Nephron (organoid): ENCODE measurements around the gene SPATS1.
"Not testable (repeated sequence)": the region's sequence is repeated elsewhere in the genome, so short reads cannot be mapped to it uniquely, and the experiment has no call there.

Experiments used
- H3K27ac Mint-ChIP-seq, 3 experiments: 2 replicates each; pipeline ENCODE4 v1.8.0; 2020; ENCODE audit warnings: mixed read lengths in 3 of 3, mild to moderate bottlenecking in 2 of 3, moderate library complexity in 1 of 3
- H3K27me3 Mint-ChIP-seq: 2 replicates; pipeline ENCODE4 v1.8.0; 2021; ENCODE audit warnings: low read depth, mild to moderate bottlenecking, moderate library complexity, mixed read lengths
- H3K36me3 Mint-ChIP-seq: 2 replicates; pipeline ENCODE4 v1.8.0; 2020; ENCODE audit warnings: low read depth, mixed read lengths
- H3K4me1 Mint-ChIP-seq: 2 replicates; pipeline ENCODE4 v1.8.0; 2020; ENCODE audit warnings: mixed read lengths
- H3K4me3 Mint-ChIP-seq, 3 experiments: 2 replicates each; pipeline ENCODE4 v1.8.0; 2020; ENCODE audit warnings: mild to moderate bottlenecking in 3 of 3, mixed read lengths in 3 of 3, moderate library complexity in 2 of 3
- H3K9me3 Mint-ChIP-seq: 2 replicates; pipeline ENCODE4 v1.8.0; 2020; ENCODE audit warnings: mixed read lengths
- CTCF ChIP-seq, 3 experiments: fragments of 200-600 bp; sonication (generic); IDR thresholded peaks; one replicate each; pipeline ENCODE4 v1.5.0; 2021; ENCODE audit warnings: antibody characterized with exemption in 3 of 3; ENCODE audit not compliant: unreplicated experiment in 3 of 3

Gene SPATS1

GRCh38 chr6:44327760-44328159, 14.7 kb upstream of the SPATS1 start:
- Mint-ChIP-seq H3K4me1 (no peaks in the 10 kb centered on the region), H3K36me3 (no peaks in the 10 kb centered on the region), H3K4me3 (no peak overlapping the region), H3K27me3 (peaks cover 27% of the 10 kb centered on the region), H3K9me3 (no peaks in the 10 kb centered on the region), H3K27ac (no peak overlapping the region)
- TF ChIP-seq CTCF (IDR thresholded peaks at IDR 0.05; ENCODE audit: unreplicated experiment in 3 of 3) = no peak

GRCh38 chr6:44328203-44328602, 14.2 kb upstream of the SPATS1 start:
- peaks cover 25% of the 10 kb centered on the region for H3K27me3 Mint-ChIP-seq
- not testable (repeated sequence) for H3K9me3 Mint-ChIP-seq, H3K36me3 Mint-ChIP-seq, H3K27ac Mint-ChIP-seq, H3K4me1 Mint-ChIP-seq, H3K4me3 Mint-ChIP-seq

GRCh38 chr6:44329858-44330257, 12.6 kb upstream of the SPATS1 start:
- H3K4me1 Mint-ChIP-seq = no peaks in the 10 kb centered on the region
- H3K27ac Mint-ChIP-seq = no peak overlapping the region
- H3K36me3 Mint-ChIP-seq = no peaks in the 10 kb centered on the region
- no peak overlapping the region for H3K4me3 Mint-ChIP-seq
- peaks cover 29% of the 10 kb centered on the region for H3K27me3 Mint-ChIP-seq
- TF ChIP-seq CTCF (IDR thresholded peaks at IDR 0.05; ENCODE audit: unreplicated experiment in 3 of 3) = no peak
- H3K9me3 Mint-ChIP-seq = no peaks in the 10 kb centered on the region

GRCh38 chr6:44332585-44332984, 9.9 kb upstream of the SPATS1 start:
- H3K9me3 Mint-ChIP-seq = no peaks in the 10 kb centered on the region
- H3K36me3 Mint-ChIP-seq = no peaks in the 10 kb centered on the region
- no peak overlapping the region for H3K4me3 Mint-ChIP-seq
- no peak overlapping the region for H3K27ac Mint-ChIP-seq
- H3K27me3 Mint-ChIP-seq = peaks cover 31% of the 10 kb centered on the region
- TF ChIP-seq CTCF (IDR thresholded peaks at IDR 0.05; ENCODE audit: unreplicated experiment in 3 of 3) = no peak
- no peaks in the 10 kb centered on the region for H3K4me1 Mint-ChIP-seq

DNA sequence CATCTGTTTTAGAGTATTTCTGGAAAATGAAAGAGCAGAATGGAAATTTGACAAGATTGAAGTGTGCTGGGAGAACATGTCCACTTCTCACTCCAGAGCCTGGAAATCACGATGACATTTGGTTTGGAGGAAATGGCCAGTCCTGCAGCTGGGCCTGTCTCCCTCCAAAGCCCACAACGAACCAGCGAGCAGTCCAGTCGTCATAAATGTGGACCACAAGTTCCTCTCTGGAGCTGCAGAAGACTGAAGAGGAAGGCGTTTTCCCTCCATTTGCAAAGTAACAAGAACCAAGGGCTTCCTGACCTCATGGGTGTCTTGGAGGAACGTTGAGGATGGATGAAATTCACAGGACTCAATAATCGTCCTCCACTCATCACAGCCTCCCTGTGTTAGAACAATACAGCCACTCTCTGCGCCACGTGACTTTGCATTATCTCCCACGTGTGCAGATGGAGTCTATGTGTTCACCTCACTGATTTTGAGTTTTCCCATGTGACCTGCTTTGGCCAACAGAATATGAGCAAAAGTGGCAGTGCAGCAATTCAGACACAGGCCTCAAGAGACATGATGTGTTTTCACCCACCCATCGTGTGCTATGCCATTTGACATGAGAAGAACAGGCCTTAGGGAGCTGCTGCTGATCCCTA, 9.1 kb upstream of the SPATS1 start:
- no peaks in the 10 kb centered on the region for H3K9me3 Mint-ChIP-seq
- no peak for TF ChIP-seq CTCF (IDR thresholded peaks at IDR 0.05; ENCODE audit: unreplicated experiment in 3 of 3)
- H3K27ac Mint-ChIP-seq = no peak overlapping the region
- H3K4me1 Mint-ChIP-seq = peaks cover 1% of the 10 kb centered on the region
- no peaks in the 10 kb centered on the region for H3K36me3 Mint-ChIP-seq
- peaks cover 29% of the 10 kb centered on the region for H3K27me3 Mint-ChIP-seq
- H3K4me3 Mint-ChIP-seq = no peak overlapping the region

GRCh38 chr6:44333942-44334341, 8.5 kb upstream of the SPATS1 start:
- TF ChIP-seq CTCF (IDR thresholded peaks at IDR 0.05; ENCODE audit: unreplicated experiment in 3 of 3) = no peak
- no peak overlapping the region for H3K4me3 Mint-ChIP-seq
- peaks cover 29% of the 10 kb centered on the region for H3K27me3 Mint-ChIP-seq
- H3K36me3 Mint-ChIP-seq = no peaks in the 10 kb centered on the region
- H3K9me3 Mint-ChIP-seq = no peaks in the 10 kb centered on the region
- no peak overlapping the region for H3K27ac Mint-ChIP-seq
- H3K4me1 Mint-ChIP-seq = peaks cover 6% of the 10 kb centered on the region
